ENCODE results near the gene FOXP1.
"Not testable (repeated sequence)": the region's sequence is repeated elsewhere in the genome, so short reads cannot be mapped to it uniquely, and the experiment has no call there.

FOXP1 gene

DNA sequence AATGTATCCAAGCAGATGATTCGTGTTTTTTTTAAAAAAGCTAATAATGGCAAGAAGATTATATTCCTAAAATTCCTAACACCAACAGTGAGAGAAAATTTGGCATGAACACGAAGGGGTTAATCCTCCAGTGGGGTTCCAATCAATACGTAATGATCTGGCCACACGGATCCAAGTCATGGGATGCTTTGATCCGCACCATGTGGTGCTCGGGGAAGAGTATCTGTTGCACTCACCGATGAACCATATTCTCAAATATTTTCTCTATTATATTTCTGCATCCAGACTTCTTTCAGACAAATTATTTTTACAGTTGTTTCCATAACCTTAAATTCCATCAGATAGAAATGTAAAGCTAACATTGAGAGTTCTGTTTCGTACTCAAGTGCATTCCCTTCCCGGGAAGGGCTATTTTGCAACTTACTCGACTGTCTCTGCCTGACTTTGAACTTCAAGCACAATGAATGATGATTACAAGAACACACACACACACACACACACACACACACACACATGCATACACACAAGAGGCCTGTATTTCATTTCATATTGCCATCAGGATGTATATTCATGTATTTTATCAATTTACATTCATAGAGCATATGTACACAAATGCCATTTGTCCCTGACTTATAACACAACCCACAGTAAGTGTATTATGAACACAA, 567.2 kb downstream of the FOXP1 start:
- DNase-seq (ENCODE audit: insufficient read length) (no peak), FAIRE-seq (no peak)
- TF ChIP-seq POLR2A (IDR thresholded peaks at IDR 0.05; ENCODE audit: low read depth, low read length) (no peak), POLR2AphosphoS5 (IDR thresholded peaks at IDR 0.05; ENCODE audit: low read depth, low read length) (no peak), TAF1 (IDR thresholded peaks at IDR 0.05; ENCODE audit: borderline replicate concordance, low read depth, low read length) (no peak)

DNA sequence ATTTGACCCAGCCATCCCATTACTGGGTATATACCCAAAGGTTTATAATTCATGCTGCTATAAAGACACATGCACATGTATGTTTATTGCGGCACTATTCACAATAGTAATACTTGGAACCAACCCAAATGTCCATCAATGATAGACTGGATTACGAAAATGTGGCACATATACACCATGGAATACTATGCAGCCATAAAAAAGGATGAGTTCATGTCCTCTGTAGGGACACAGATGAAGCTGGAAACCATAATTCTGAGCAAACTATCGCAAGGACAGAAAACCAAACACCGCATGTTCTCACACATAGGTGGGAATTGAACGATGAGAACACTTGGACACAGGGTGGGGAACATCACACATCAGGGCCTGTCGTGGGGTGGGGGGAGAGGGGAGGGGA, 568.9 kb downstream of the FOXP1 start:
- DNase-seq (ENCODE audit: insufficient read length); FAIRE-seq: not testable (repeated sequence)

DNA sequence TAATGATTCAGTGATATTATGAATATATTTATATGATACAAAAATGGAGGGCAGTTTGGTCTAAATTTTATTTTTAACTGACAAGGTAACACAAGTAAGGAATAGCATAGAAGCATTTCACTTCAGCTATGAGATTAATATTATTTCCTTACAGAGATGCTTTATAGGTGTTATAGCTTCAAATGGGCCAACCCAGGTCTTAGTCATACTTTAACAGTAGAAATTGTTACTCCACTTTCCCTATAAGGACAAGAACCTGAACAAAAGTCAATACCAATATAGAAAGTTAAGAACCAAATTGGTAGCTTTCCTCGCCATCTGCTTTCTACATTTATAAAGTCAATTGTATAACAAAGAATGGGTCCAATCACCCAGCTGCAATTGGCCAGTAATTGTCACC, 570.6 kb downstream of the FOXP1 start:
- TF ChIP-seq TAF1 (IDR thresholded peaks at IDR 0.05; ENCODE audit: borderline replicate concordance, low read depth, low read length) (no peak), POLR2AphosphoS5 (IDR thresholded peaks at IDR 0.05; ENCODE audit: low read depth, low read length) (no peak), POLR2A (IDR thresholded peaks at IDR 0.05; ENCODE audit: low read depth, low read length) (no peak)
- no peak for DNase-seq (ENCODE audit: insufficient read length)
- no peak for FAIRE-seq

DNA sequence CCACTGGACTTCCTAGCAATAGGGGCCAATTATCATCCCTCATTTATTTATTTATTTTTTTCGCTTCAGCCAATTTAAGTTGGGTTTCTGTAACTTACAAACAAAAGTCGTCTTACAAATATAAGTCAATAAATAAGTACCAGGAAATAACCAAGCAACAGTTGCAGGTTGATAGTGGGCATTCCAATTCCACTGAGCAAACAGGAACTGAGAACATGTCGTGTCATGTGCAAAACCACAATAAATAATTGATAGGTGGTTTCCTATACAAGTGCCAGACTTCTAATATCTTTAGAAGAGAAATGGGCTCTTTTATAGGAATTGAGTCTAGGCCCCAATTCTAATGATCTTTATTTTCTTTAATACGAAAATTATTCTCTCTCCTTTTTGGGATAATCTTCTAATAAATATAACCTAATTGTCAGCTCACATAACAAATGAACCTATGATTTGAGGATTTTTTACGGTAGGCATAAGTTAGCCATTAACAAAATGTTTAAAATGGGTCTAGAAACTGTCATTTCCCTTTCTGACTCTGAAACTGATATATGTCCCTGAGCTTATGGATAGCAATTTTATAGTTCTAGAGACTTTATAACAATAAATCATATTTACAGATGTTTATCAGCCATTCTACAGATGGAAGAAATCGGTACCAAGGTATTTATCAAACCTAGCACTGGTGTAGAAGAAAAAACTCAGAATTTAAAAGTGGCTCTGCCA, 571.8 kb downstream of the FOXP1 start:
- DNase-seq (ENCODE audit: insufficient read length): no peak
- no peak for FAIRE-seq
- TF ChIP-seq TAF1 (IDR thresholded peaks at IDR 0.05; ENCODE audit: borderline replicate concordance, low read depth, low read length): no peak
- no peak for TF ChIP-seq POLR2AphosphoS5 (IDR thresholded peaks at IDR 0.05; ENCODE audit: low read depth, low read length)
- no peak for TF ChIP-seq POLR2A (IDR thresholded peaks at IDR 0.05; ENCODE audit: low read depth, low read length)

DNA sequence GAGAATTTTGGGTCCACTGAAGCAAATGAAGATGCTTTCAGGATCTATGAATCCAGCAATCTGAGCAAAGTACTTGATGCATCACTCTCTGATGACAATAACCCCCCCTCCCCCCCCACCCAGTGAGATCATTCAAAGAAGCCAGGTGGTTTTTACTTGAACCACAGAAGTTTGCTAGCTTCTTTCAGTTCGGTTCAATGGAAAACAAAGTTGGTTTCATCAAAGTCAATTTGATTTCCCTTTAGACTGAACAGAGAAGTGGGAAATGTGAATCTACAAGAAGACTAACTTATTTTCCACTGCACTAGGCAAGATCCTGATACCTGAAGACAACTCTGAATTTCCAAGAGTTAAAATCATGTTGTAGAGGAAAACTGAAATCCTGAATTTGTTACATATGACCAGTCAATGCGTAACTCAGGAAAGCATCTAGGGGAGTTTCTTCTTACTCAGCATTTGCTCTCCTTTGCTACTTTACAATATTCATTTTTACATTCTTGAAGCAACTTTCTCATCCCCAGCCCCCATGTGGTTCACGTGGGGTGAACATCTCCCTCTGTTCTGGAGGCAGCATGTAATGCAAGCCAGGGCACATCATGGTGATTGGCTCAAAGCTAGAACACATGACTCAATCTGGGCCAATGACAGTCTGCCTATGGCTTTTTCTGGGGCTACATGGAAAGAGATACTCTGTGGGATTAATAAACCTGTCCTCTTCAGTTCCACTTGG, 572.6 kb downstream of the FOXP1 start:
- FAIRE-seq (peak; percentile 24), DNase-seq (ENCODE audit: insufficient read length) (no peak)
- TF ChIP-seq TAF1 (IDR thresholded peaks at IDR 0.05; ENCODE audit: borderline replicate concordance, low read depth, low read length) (no peak), POLR2A (IDR thresholded peaks at IDR 0.05; ENCODE audit: low read depth, low read length) (no peak), POLR2AphosphoS5 (IDR thresholded peaks at IDR 0.05; ENCODE audit: low read depth, low read length) (no peak)

DNA sequence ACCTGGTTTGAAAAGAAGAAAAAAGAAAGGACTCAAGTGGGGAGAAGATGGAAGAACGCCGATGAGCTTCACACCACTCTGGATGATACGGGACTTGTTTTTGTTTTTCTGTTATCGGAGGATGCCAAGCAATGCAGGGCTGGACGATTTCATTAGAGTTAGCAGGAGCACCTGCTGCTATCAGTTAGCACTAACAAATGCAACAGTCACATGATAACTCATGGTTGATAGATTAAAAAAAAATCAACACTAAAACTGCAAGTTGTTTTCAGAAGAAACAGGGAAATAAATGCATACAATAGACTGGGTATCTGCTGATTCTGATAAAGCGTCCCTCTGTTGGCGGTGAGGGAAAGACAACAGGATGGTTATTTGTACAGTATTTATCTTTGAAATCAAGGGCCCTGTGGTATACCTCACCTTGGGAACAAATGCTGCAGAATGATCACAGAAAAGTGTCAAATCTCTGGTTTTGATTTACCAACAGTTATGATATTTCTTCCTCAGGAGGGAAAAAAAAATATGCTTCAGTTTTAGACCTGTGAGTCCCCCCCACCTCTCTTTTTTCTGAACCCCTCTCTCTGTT, 575.1 kb downstream of the FOXP1 start:
- TF ChIP-seq POLR2A (IDR thresholded peaks at IDR 0.05; ENCODE audit: low read depth, low read length) (no peak), TAF1 (IDR thresholded peaks at IDR 0.05; ENCODE audit: borderline replicate concordance, low read depth, low read length) (no peak), POLR2AphosphoS5 (IDR thresholded peaks at IDR 0.05; ENCODE audit: low read depth, low read length) (no peak)
- FAIRE-seq: no peak
- DNase-seq (ENCODE audit: insufficient read length): no peak

DNA sequence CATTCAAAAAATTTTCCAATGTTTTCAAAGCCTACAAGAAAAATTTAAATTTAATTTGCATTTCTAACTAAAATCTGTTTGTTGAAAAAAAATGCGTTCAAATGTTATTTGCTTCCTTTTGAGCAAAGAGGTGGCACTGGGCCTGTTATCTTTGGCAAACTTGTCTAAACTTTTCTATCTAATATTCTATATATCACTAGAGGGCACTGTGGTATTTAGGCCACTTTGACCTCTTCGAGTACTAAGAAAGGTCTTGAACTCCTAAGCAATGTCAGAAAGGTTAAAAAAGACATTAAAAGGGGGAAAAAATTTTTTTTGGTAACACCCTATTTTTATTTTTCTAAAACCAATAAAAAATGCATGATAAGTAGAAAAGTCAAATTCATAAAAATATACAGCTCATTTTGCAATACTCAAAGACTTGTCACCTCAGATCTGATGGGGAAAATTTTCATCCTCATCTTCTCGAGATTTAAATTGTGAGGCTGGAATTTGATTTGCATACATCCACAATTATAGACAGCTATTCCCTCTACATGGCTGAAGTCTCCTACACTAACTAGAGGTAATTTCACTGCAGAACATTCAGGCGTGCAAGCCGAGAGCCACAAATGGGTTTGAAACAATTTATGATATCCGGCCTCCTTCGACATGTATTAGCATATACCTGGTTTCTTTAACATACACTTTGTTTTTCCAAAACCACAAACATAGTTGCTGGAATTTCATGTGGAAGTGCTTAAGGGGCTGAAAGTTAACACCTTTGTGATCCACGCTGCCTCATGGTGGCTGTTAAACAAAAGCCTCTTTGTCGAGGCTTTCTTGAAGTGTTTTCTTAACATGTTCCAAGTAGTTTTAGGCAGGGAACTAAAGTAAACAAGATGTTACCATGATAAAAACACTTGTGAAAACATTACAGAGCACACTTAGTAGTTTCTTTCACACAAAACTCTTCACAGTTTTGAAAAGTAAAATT, 576.4 kb downstream of the FOXP1 start:
- no peak for FAIRE-seq
- TF ChIP-seq POLR2AphosphoS5 (IDR thresholded peaks at IDR 0.05; ENCODE audit: low read depth, low read length) (no peak), POLR2A (IDR thresholded peaks at IDR 0.05; ENCODE audit: low read depth, low read length) (no peak)
- DNase-seq (ENCODE audit: insufficient read length): no peak

DNA sequence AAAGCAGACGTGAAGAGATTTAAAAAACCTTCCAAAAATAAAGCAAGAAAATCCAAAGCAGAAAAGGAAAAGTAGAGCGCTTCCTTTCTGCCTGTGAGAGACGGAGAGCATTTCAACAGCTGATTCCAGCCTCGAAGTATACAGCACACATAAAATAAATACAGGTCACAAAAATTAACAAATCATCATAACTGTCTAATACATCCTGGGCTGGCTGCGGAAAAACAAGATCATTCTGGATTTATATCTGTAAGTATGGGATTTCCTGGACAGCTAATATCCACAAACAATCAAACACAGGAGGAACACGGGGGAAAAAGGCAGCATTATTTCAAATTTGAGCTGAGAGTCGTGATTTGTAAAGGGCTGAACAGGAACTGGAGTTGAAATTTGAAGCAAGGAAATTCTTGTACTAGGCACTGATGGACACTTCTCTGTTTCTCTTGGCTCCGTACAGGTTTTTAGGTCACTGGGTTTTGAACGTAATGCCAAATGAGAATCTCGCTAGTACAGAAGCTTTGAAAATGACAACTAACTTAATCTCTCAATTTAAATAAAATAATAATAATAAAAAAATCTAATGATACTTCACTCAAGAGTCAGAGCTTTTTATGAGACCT, 577.7 kb downstream of the FOXP1 start:
- DNase-seq (ENCODE audit: insufficient read length): no peak
- TF ChIP-seq POLR2AphosphoS5 (IDR thresholded peaks at IDR 0.05; ENCODE audit: low read depth, low read length): no peak
- no peak for TF ChIP-seq TAF1 (IDR thresholded peaks at IDR 0.05; ENCODE audit: borderline replicate concordance, low read depth, low read length)
- no peak for TF ChIP-seq POLR2A (IDR thresholded peaks at IDR 0.05; ENCODE audit: low read depth, low read length)
- FAIRE-seq: no peak

DNA sequence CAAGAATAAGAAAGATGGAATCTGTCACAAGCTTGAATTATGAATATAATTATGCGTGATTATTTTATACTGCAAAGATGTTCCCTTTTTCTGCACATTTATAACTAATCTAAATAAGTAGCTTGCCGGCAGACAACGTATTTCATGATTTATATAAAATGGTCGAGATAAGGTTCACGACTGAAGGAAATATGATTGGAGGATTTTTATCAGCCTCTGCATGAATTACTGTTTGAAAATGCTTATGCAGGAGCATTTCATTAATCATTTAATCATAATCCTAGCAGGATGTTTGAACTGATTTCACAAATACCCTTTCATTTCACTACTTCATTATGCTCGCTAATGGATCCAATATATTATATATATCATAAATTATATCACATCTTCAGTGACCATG, 580.0 kb downstream of the FOXP1 start:
- no peak for DNase-seq (ENCODE audit: insufficient read length)
- TF ChIP-seq TAF1 (IDR thresholded peaks at IDR 0.05; ENCODE audit: borderline replicate concordance, low read depth, low read length) (no peak), POLR2A (IDR thresholded peaks at IDR 0.05; ENCODE audit: low read depth, low read length) (no peak), POLR2AphosphoS5 (IDR thresholded peaks at IDR 0.05; ENCODE audit: low read depth, low read length) (no peak)
- FAIRE-seq: no peak

DNA sequence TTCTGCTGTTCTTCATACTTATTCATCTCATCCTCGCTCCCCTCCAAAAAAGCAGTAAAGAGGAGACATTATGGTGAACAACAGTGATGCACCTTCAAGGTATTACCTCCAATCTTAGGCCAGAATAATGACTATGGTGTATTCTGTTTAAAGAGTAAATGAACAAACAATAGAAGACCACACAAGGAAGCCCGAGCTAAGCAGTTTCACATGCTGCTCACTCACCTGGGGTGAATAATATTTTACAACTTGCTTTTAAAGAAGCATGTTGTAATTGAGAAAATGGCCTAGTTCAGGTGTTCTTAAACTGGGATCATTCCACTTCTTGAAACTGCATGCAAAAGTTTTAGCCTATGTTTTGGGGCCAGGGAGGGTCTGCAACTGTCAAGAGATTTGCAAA, 581.2 kb downstream of the FOXP1 start:
- TF ChIP-seq POLR2AphosphoS5 (IDR thresholded peaks at IDR 0.05; ENCODE audit: low read depth, low read length): no peak
- no peak for TF ChIP-seq TAF1 (IDR thresholded peaks at IDR 0.05; ENCODE audit: borderline replicate concordance, low read depth, low read length)
- no peak for TF ChIP-seq POLR2A (IDR thresholded peaks at IDR 0.05; ENCODE audit: low read depth, low read length)
- DNase-seq (ENCODE audit: insufficient read length): no peak
- no peak for FAIRE-seq

Data from GM12892 (cell line).